HG03439 (cell line): ENCODE data around the gene PEX11B.
A peak's percentile ranks its signal among the peaks of the same experiment; 100 is the strongest.

ENCODE experiments used
- ATAC-seq: cut with Tn5 transposase; IDR thresholded peaks from one replicate; pipeline ENCODE4 v1.9.1; 2021; ENCODE audit warnings: mild to moderate bottlenecking, moderate library complexity; ENCODE audit not compliant: unreplicated experiment

PEX11B gene, protein sequence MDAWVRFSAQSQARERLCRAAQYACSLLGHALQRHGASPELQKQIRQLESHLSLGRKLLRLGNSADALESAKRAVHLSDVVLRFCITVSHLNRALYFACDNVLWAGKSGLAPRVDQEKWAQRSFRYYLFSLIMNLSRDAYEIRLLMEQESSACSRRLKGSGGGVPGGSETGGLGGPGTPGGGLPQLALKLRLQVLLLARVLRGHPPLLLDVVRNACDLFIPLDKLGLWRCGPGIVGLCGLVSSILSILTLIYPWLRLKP

DNA sequence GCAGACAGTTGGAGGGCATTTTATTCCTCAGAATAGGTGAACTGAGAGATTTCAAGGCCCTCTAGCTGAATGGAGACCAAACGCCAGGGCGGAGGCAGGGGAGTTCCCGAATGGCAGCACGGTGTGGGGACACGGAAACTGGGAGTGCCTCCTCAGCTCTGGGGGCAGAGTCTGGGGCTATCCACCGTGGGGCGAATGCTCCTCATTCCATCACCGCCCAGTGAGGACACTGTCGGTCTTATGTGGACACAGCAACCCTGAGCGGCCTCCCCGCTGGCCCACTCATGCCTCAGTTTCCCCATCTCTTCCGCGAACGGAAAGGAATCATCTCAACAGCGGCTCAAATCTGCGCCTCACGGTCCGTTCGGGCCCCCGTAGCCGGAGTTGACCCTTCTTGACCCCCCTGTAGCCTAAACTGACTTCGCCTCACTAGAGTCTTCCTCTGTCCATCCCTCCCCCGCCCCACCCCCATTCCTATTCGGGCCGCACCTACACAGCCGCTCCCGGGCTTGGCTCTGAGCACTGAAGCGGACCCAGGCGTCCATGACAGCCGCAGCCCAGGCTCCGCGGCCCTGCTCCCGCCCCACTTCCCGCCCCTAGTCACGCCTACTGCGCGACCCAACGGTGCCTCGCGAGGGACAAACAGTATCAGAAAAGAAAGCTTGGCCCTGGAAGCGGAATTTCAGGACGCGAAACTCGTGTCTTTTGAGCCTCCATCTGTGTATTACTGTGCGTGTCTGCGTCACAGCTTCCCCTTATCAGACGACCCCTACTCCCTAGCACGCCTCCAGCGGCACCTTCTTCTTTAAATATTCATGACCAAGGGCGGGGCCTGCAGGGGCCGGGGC, at the start of gene PEX11B:
PEX11B (minus strand) TSS at position 574 of the 848 bp plus-strand sequence; CDS start at position 545, 29 bp downstream.
- ATAC-seq, result peak; percentile 85

DNA sequence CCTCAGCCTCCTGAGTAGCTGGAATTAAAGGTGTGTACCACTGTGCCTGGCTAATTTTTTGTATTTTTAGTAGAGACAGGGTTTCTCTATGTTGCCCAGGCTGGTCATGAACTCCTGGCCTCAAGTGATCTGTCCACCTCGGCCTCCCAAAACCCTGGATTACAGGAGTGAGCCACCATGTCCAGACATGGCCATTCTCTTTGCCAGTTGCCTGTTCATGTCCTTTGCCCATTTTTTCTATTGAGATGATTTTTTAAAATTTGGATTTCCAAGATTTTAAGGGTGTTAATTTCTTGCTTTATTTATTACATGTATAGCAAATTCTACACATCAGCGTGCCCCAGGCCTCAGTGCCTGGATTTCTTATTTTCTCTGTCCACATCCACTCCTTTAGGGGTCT, 48.8 kb upstream of the PEX11B start:
- ATAC-seq, result no peak

DNA sequence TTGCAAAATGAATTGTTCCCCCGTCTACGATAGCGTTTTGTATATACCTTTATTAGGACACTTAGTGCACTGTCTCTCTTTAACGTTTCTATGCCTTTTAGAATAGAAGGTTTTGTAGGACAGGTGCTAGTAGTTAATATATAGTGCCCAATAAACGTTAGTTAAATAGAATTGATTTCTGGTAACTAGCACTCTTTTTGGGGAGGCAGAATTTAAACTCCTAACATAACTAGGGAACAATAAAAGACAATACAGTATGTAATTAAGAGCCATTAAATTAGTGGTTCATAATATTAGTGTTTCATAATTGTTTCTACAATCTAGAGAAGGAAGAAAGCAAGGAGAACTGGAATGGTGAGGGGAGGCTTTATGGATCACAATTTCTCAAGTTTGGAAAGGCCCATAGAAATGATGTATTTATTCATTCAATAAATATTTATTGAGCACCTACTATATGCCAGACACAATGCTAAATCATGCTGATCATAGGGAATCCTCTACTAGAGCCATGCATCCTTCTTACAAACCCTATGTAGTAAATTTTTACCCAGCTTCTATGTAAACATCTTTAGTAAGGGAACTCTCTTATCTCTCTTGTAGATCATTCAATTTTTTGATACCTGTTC, 46.7 kb upstream of the PEX11B start:
- ATAC-seq, result no peak

DNA sequence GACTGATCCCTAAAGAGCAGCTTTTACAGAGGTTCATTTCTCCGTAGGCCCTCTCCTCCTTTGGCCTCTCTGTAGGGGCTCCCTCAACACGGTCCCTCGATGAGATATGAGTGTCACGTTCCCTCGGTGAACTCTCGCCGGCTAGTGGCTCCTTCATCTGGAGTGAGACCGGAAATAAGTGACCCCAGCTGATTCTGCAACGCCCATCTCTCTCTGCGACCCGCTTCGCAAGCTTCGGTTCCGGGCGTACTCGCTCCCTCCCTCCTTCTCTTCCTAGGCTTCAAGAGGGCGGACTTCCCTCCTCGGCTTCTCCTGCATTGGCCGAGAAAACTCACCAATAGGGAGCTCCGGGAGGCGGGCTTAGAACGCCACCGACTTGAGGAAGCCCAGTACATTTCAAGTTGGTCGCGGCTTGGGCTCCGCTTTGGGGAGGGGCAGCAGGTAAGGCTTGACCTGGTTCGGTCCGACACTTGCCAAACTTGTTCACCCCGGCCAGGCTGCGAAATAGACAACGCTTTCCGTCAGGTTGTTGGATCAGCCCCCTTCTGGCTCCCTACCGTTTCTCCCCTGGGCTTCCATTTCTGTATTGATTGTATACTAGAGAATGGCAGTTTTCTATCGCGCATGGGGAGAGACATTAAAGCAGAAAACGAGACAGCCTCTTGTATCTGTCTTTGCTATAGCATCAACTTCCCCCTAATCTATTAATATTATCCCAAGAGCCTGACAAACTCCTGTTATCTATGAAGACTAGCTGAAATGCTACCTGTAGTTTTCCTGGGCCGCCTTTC, 46.0 kb upstream of the PEX11B start, which contains the start of the genes ANKRD34A and POLR3GL:
ANKRD34A (minus strand) TSS at position 248 of the 791 bp plus-strand sequence. CDS start 2,816 bp downstream, outside the sequence.
POLR3GL (plus strand) TSS at position 363 of the 791 bp plus-strand sequence. CDS start 10,176 bp downstream, outside the sequence.
- peak; percentile 92 for ATAC-seq

DNA sequence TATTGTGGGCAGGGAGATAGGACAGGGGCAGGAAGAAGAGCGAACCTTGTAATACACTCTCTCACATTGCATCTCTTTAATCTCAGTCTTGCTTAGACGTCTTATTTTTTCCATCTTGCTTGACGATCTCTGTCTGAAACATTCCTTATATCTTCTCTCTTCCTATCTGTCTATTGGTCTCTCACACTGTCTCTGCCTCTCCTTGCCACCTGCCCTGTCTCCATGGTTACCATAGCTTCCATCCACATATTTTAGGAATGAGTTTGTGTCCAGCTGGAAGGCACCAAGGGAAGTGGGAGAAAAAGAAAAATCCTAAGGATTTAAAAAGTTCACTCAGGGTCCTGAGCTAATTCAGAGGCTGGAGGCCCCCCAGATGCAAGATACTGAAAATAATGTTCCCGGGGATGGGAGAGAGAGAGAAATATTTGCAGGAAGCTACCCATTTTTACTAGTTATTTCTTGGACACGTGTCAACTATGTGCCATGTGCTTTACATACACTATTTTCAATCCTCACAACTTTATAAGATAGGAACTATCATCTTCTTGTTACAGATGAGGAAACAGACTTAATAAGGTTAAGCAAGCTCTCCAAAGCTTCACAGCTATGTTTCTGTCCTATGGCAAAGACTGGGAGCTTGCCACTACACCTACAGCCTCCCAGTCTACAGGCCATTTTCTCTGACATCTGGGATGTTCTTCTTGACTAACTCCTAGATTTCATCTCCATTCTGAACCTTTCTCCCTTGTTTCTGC, 44.9 kb upstream of the PEX11B start:
- no peak for ATAC-seq

DNA sequence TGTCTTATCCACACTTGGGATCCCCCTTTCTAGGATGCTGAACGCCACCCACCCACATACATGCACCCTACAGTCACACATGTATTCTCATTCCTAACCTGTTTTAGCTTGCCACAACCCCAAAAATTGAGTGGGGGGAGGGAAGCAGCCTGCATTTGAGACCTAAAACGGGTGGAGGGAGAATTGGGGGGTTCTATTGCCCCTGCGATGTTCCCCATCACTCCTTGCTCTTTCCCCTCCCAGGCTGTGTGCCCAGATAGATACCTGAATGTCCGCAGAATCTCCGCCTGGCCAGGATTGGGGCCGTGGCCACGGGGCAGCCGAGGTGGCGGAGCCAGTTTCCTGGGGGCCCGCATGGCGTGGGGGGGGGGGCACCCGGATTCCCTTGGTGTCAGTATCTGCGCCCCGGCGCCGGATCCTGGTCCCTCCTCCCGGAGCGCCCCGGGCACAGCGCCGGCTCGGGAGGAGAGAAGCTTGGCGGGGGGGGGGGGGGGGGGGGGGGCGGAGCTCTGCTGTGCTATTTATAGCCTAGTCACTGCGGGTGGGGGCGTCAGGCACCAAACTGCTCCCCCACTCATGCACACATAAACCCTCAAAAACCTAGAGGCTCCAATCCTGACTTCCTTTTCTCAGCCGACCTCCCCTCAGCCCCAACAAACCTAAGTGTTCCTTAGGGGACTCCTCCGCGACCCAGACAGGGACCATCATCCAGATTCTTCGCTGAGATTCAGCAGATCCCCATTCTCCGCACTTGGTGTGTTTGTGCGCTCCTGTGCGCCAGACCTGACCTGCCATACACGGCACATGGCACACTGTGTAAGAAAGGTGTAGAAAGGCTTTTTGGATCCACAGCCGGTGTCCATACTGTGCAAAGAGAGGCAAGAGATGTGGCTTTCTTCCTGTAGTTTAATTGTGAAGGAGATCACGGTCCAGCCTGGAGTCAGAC, 43.9 kb upstream of the PEX11B start:
- ATAC-seq, result no peak

DNA sequence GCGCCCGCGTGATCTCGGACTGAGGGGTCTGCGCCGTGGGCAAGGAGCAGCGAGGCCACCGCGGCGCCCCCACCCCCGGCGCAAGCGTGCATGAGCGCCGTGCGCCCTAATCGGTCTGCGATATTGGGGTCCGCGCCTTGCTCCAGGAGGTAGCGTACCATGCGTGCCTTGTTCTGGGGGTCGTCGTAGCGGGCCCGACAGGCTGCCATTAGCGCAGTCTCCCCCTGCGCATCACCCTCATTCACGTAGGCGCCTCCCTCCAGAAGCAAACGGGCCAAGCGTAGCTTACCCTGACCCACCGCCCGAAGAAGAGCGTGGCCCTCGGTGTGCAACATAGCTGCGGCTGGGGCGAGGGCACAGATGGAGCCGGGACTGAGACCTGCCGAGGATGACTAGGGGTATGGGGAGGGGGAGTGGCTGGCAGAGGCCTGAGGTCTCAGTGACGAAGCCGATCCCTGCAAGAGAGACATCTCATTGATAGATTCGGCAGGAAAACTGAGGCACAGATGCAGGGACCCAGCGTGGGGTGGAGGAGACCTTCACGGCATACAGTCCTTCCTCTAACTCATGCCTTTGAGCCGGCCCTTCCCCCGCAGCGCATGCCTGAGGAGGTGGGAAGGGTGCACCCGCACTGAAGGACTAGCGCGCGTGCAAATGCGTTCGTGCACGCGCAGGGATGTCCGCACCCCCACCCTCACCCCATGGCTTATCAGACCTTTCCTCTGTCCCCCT, 43.1 kb upstream of the PEX11B start:
- no peak for ATAC-seq

DNA sequence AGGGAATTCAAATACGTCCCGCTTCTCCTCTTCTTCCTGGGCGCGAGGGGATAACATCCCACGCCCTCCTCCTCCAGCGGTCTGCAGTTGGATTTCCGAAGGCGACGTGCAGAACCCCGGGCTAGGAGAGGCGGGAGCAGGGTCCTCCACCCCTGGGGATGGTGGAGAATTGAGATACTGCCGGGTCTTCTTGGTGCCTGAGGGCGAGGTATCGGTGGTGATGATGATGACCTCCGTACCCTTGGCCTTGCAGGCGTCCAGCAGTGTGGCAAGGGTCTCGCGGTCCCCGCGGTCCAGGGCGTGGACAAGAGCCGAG, 42.5 kb upstream of the PEX11B start:
- no peak for ATAC-seq

DNA sequence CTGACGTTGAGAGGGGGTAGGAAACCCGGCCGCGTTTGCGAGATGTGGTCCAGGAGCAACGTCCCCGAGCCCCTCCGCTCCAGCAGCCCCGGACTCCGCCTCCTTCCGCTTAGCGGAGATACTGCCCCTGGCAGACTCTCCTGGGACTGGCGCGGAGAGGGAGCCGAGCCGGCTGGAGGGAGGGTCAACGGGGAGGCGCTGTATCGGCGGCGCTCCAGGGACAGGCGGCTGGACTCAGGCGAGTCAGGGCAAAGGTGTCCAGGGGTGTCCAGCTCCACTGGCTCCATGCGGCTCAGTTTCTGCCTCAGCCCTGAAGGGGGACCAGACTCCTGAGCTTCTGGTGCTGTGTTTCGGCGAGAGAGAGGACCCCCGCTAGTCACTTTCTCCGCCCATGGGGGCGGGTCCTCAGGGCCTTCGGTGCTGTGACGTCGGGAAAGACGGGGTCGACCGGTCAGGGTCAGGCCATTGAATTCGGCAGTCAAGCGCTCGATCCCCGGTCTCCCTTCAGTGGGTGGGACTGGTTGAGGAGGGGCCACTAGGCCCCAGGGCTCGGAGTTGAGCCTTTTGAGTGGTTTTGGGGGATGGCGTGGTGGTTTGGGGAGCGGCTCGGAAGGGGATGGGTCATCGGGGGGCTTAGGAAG, 42.1 kb upstream of the PEX11B start:
- ATAC-seq, result no peak

DNA sequence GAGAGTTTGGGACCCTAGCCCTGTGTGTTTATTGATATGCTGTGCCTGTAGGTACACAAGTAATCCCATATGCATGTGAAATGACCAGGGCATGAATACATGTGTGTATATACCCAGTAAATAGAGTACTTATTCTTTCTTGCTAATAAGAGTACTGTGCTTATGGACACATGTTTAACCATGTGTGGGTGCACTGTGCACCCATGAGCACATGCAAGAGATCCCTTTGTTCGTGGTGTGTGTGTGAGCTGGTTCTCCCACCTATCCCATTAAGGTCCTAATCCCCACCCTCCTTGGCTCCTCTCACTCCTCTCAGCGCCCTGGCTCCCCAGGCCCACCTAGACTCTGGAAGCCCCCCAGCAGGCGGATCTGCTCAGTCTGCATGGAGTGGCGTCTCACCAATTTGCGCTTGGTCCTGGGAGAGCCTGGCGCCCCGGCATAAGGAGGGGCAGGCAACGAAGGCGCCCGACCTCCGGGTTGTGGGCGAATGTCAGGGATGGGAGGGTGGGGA, 41.5 kb upstream of the PEX11B start:
- no peak for ATAC-seq

DNA sequence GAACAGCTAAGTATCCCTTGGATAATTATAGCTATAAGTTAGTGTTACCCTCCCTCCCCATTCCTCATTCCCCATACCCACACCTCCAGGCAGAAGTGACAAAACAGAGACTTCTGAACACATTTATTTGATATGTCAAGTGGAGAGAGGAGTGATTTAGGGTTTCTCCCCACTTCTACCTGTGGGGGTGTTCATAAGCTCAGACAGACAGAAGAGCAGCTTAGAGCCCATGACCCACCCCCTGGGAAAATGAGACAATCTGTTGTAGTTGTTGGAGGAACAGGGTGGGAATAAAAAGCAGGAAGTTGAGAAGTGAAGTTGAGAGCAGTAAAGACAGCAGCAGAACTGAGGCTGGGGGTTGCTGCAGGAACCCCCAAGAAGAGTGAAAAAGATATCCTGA, 40.8 kb upstream of the PEX11B start:
- ATAC-seq, result no peak

DNA sequence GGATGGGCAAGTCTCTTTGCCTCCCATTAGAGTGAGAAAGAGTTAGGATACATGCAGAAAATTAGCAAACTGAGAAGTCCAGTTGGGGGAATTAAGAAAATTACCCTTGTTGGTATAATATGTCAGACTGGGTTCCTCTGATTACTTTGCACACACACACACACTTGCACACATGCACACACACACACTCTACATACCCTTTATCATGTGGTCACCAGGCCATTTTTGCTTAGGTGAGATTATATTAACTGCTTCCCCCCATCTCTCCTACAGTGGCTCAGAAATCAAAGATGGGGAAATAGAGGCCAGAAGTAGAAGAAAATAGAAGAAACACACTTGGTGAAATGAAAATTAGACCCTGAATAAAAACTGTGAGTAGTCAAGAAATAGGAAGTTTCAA, 40.2 kb upstream of the PEX11B start:
- ATAC-seq, result no peak

DNA sequence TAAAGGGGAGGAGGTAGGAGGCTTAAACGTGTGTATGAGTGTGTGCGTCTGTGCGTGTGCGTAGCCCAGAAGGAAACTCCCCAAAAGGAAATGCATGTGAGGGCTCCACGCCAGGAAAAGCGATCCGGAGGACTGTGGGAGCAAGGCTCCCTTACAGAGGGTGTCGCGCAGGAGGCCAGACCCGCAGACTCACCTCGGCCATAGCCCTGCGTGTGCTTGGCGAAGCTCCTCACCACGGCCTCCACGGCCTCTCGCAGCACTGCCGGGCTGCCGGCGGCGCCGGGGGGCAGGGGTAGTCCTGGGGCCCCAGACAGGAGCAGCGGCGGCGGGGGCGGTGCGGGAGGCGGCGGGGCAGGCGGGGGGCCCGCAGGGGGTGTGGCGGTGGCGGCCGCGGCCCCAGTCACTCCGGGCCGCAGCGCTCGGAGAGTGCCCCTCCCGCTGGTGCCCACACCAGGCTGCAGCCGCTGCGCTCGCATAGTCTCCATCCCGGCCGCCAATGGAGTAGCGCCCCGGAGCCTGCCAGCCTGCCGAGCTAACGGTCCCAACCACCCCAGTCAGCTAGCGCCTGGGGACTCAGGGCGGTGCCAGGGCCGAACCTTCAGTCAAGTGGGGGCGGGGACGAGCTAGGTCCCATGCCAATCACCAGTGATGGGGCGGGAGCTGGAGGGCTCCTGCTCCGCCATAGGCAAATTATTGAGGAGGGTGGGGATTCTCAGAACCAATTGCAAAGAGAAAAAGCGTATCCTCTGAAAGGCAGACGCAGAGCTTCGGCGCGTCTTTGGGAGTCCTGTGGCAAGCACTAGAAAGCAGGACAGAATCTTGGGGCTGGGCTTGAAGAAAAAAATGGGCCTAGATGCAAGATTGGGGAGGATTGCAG, 39.2 kb upstream of the PEX11B start, which contains the start of gene LIX1L:
LIX1L (minus strand) TSS at position 575 of the 877 bp plus-strand sequence; CDS start at position 485, 90 bp downstream.
- peak; percentile 84 for ATAC-seq

DNA sequence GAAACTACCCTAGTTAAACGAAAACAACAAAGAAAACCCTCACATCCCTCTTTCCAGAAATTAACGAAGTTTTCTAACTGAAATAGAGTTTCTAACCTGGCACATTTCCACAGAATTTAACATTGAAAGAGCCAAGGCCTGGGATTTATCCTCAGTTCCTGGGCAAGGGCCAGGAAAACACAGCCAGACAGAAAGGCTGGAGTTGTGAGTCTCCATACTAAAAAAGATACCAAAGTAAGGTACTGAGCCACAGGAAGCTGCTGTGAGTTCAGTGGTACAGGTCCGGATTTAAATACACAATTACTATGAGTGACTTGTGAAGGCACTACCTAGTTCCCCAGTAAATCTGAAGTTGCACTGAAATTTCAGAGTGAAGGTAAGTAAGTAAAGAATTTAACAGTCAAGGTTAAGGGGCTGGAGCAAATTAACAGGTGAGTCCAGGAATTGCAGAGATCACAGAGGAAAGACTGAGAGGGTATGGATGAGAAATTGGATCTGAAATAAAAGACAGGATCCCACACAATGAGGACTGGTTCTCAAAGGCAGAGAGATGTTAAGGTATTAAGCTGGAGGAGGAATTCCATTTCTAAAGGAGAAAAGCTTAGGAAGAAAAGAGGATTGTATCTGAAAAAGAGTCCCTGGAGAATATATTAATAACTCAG, 38.4 kb upstream of the PEX11B start:
- ATAC-seq, result no peak

DNA sequence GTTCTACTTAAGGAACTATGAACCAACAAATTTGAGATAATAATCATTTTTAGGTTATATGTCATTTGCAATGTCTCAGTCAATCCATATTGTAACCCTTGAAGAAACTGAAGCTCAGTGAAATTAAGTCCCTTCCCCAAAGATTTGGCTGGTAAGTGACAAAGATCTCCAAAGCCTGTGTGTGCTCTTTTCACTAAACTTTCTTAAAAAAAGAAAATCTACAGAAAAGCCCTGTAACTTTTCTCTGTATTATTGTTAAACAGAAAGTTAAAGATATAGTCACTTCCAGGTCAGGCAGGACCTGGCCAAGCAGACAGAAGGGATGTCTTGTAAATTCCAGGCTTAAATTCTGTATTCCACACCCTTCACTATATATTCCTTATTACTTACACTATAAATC, 37.8 kb upstream of the PEX11B start:
- no peak for ATAC-seq

DNA sequence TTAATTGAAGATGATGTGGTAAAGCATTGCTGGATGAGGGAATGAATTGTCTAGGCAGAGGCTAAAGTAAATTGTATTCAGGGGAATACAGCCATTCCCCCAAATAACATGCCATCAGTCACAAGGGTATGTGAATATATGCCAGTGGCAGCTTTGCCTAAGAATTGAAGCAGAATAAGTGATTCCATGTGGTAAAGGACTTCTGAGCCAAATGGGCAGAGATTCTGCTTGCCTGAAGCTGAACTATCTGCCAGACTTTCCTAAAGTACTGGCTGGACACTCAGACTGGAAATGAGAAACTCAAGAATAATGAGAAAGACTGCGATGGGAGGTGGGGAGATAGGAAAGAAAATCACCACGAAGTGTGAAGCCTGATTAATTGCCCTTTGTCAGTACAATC, 36.9 kb upstream of the PEX11B start:
- no peak for ATAC-seq
